Skin of body (tissue), 2 donors: Measurements from ENCODE around the gene ATRAID. TPM values are rescaled to one million over a fixed set of nuclear protein-coding genes. Genes with fewer than 3 reads are reported as not detected.
"Not testable (repeated sequence)": the region's sequence is repeated elsewhere in the genome, so short reads cannot be mapped to it uniquely, and the experiment has no call there.

Experiments
- DNase-seq: peaks from one replicate; lab custom pipeline; 2025; lab: John Stamatoyannopoulos, UW
- total RNA-seq: library from RNA; depleted of rRNA; stranded (reverse); fragments of >200 nt; gene quantifications from one replicate; pipeline ENCODE4 v1.2.3, GENCODE V29; 2014

Gene ATRAID, protein sequence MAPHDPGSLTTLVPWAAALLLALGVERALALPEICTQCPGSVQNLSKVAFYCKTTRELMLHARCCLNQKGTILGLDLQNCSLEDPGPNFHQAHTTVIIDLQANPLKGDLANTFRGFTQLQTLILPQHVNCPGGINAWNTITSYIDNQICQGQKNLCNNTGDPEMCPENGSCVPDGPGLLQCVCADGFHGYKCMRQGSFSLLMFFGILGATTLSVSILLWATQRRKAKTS
- total RNA-seq = 93.8 TPM

DNA sequence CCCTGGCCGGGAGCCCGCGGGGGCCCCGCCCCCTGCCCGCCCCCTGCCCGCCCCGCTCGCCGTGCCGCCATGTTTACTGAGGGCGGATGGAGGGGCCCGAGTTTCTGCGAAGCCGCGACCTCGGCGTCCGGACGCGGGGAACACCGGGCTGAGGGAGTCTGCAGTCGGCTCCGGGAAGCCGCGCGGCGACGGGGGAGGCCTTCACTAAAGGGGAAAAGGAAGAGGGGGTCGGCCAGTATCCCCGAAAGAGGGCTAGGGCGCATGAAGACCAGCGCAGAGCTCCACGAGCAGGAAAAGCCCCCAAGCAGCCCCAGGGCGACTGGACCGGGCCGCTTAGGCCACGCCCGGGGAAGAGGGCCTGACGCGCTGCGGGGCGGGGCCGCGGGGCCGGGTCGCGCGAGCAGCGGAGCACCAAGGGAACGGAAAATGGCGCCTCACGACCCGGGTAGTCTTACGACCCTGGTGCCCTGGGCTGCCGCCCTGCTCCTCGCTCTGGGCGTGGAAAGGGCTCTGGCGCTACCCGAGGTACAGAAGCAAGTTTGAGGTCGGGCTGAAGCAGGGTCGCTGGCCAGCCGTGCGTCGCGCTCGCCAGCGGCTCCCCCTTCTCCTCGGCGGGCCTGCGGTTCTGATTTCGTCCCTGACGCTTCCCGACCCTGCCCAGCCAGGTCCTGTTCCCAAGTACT is at the start of gene ATRAID, which contains the start of gene SLC5A6:
Gene ATRAID, plus strand, starts transcription at position 99 of the 683 bp plus-strand sequence. Its CDS starts 328 bp downstream, at position 427.
Gene SLC5A6, minus strand, starts transcription at position 326 of the 683 bp plus-strand sequence. CDS start 4,618 bp downstream, outside the sequence.
- peak; percentile 80 for DNase-seq

- no peak for DNase-seq
Measured at GRCh38 chr2:27162151-27163121, 49.4 kb upstream of the ATRAID start.

DNA sequence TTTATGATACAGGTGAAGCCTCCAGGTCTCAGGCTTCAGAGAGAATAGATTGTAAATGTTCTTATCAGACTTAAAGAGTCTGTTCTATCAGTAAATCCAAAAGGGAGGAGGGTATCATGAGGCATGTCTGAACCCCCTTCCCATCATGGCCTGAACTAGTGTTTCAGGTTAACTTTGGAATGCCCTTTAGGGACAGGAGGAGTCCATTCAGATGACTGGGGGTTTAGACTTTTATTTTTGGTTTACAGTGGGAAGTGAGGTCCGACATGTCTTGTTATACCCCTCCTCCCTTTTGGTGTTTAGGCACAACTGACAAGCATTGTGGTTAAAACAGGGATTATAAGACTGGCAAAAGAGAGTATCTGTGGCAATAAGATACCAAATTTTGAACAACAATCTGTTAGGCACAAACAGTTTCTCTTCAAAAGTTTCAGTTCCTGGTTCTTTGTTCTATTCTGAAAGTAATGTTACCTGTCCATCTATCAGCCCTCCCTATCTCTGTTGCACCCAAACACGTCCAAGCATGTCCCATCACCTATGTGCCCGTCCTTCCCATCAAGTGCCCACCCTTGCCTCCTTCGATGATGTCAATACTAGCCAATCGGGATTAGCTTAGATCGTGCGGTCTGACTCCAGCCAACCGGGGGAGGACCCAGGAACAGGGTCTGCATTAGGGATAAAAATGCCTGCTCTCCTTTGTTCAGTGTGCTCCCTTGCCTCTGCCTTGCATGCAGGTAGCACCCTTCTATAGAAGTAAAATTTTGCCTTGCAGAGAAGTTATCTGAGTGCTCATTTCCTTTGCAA is 46.7 kb upstream of the ATRAID start:
- no peak for DNase-seq

- DNase-seq = no peak
Measured at GRCh38 chr2:27170581-27171337, 41.1 kb upstream of the ATRAID start.

DNA sequence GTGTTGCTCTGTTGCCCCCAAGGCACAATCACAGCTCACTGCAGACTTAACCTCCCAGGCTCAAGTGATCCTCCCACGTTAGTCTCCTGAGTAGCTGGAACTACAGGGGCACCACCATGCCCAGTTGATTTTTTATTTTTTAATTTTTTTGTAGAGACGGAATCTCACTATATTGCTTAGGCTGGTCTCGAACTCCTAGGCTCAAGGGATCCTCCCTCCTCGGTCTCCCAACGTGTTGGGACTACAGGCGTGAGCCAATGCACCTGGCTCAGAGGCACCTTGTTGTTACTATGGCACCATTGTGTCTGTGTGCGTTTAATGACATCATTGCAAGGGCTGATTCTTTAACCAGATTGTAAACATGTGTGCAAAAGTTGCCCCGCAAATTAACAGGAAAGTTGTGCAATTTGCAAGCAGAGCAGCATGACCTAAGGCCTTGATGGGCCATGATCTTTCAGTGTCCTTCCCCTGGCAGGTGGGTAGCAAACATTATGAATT is 40.4 kb upstream of the ATRAID start:
- DNase-seq = no peak

DNA sequence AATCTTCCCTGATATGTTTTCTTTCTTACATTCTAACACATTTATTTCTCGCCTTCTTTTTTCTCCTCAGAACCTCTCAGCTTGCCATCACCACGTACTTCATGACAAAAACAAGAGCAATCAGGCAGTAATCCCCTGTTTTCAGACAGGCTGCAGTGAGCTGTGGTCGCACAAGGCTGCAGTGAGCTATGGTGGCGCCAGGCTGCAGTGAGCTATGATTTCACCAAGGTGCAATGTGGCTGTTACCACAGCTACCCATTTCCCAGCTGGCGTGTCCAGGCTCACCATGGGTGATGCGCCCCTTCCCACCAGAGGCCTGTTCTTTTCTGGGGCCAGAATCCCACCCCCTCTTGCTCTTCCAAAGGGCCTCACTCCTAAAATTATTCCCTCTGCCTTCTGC is 37.2 kb upstream of the ATRAID start:
- DNase-seq = no peak

- no peak for DNase-seq
Measured at GRCh38 chr2:27175330-27175729, 36.5 kb upstream of the ATRAID start.

GRCh38 chr2:27175781-27176180 is 36.1 kb upstream of the ATRAID start:
- not testable (repeated sequence) for DNase-seq

GRCh38 chr2:27177441-27178351 is 34.1 kb upstream of the ATRAID start:
- DNase-seq = no peak

- no peak for DNase-seq
Measured at GRCh38 chr2:27178469-27178868, 33.4 kb upstream of the ATRAID start.

GRCh38 chr2:27179344-27180000 is 32.4 kb upstream of the ATRAID start:
- no peak for DNase-seq

- no peak for DNase-seq
Measured at GRCh38 chr2:27182346-27182745, 29.5 kb upstream of the ATRAID start.

DNA sequence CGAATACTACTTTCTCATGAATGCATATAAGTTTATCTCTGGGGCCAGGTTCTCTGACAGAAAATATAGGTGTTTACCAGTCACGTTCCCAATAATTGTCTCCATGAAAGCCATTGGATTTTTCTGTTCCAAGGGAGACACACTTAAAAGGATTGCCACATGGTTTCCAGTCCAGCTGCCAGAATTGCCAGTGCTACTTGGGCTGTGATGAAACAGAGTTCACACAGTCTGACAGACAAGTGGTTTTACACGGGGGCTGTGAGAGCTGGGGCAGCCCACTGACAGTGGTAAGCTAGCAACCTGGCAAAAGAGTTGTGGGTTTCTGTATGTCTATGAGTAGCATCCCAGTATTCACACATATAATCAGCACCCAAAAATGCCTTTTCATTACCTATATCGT is 27.7 kb upstream of the ATRAID start:
- no peak for DNase-seq

DNA sequence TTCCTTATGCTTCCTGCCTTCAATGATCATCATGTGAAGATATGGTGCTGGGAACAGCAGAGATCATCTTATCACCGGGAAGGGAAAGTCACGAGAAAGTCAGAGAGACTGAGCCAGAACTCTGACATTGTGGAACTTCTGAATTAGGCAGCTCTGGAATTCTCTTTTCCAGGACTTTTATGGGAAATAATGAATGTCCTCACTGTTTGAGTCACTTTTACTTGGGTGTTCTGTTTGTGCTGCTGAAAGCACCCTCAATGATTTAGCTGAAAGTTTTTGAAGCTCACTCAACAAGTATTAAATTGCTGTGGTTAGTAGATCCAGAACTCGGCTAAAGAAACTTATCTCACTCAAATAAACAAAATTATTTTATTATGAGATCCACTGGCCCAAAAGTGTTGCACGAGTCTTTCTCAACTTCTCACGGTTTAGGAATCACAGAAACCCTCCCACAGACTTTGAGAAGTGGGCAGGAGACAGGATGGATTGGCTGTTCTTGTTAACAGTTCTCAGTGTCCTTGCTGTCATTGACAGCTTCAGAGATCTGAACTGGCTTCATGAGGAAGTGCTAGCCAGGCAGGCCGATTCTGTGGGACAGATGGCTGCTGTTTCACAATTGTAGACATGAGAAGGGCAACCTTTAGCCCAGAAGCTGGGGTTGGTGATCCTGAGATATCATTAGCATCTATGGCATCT is 26.4 kb upstream of the ATRAID start:
- no peak for DNase-seq

DNA sequence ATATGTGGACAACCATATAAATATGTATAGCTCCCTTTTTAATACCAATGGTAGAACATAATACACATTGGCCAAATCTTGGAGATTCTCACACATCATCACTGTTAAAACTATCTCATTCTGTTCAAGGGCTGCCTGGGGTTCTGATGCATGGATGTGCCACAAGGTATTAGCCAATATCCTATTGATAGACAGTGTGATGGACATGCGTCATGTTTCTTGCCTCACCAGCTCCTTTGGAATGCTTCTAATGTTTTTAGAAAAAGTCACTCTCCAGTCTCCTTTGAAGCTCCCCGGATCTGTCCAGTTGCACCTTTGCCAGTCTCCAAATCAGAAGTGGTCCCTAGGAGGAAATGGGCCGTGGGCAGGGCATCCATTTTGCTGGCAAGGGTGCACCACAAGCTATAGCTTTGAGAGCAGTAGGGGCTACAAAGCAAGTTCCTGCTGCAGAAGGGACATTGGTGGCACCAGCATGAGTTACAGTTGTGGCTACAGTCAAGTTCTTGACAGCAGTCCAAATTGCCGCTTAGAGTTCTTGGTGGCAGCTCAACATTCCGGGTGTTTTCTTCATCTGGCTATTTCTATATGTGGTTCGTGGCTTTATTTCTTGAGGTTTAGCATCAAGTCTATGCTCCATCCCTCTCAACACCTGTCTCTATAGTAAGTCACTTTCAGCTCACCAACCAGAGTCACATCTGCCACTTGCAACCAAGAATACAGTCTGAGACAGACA is 25.1 kb upstream of the ATRAID start:
- DNase-seq = no peak

DNA sequence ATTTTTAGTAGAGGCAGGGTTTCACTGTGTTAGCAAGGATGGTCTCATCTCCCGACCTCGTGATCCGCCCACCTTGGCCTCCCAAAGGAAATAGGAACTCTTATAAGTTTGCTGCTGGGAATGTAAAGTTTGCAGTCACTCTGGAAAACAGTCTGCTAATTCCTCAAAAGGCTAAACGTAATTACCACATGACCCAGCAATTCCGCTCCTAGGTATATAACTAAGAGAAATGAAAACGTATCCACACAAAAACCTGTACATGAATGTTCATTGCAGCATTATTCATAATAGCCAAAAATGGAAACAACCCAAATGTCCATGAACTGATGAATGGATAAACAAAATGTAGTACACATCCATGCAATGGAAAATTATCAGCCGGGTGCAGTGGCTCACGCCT is 21.9 kb upstream of the ATRAID start:
- DNase-seq = no peak
